BLaER1 (cell line): ENCODE measurements around the gene GRIP2.

Experiments
- H3K27ac ChIP-seq: shearing (Covaris generic); formaldehyde crosslinking; 2 replicates; pipeline ENCODE4 v1.8.1; 2022
- H3K27me3 ChIP-seq: shearing (Covaris generic); formaldehyde crosslinking; 2 replicates; pipeline ENCODE4 v1.8.1; 2022
- H3K36me3 ChIP-seq: shearing (Covaris generic); formaldehyde crosslinking; 2 replicates; pipeline ENCODE4 v1.8.1; 2022
- H3K4me1 ChIP-seq: shearing (Covaris generic); formaldehyde crosslinking; 2 replicates; pipeline ENCODE4 v1.8.1; 2022
- H3K4me2 ChIP-seq: shearing (Covaris generic); formaldehyde crosslinking; 2 replicates; pipeline ENCODE4 v1.8.1; 2022
- H3K4me3 ChIP-seq: shearing (Covaris generic); formaldehyde crosslinking; 2 replicates; pipeline ENCODE4 v1.8.1; 2022
- H3K9ac ChIP-seq: shearing (Covaris generic); formaldehyde crosslinking; 2 replicates; pipeline ENCODE4 v1.8.1; 2022
- H3K9me3 ChIP-seq: shearing (Covaris generic); formaldehyde crosslinking; 2 replicates; pipeline ENCODE4 v1.8.1; 2022
- H4K20me1 ChIP-seq: shearing (Covaris generic); formaldehyde crosslinking; 2 replicates; pipeline ENCODE4 v1.8.1; 2022
- Cebpa-rat ChIP-seq: shearing (Covaris generic); IDR thresholded peaks from 2 replicates; pipeline ENCODE4 v1.8.1; 2022

GRIP2 gene

GRCh38 chr3:14461748-14462324, 78.3 kb downstream of the GRIP2 start:
- peaks cover 92% of the 10 kb centered on the region for H3K36me3 ChIP-seq
- peak overlapping the region; percentile 19; the same call in 1 of the 2 replicates for H3K9ac ChIP-seq
- H3K27ac ChIP-seq = no peak overlapping the region
- TF ChIP-seq Cebpa-rat = no peak
- no peaks in the 10 kb centered on the region for H3K27me3 ChIP-seq
- peak overlapping the region; percentile 68 for H3K4me2 ChIP-seq
- H4K20me1 ChIP-seq = peaks cover 74% of the 10 kb centered on the region
- peaks cover 30% of the 10 kb centered on the region for H3K4me1 ChIP-seq
- no peak overlapping the region for H3K4me3 ChIP-seq
- H3K9me3 ChIP-seq = no peaks in the 10 kb centered on the region

GRCh38 chr3:14461006-14461747, 79.0 kb downstream of the GRIP2 start:
- H3K4me2 ChIP-seq = peak overlapping the region; percentile 68
- H3K27ac ChIP-seq = no peak overlapping the region
- 0 out of 2 replicates have a peak overlapping the region, but pooled peaks have one; percentile 19 for H3K9ac ChIP-seq

GRCh38 chr3:14460342-14461005, 79.7 kb downstream of the GRIP2 start:
- Histone ChIP-seq H3K4me3 (no peak overlapping the region), H4K20me1 (peaks cover 77% of the 10 kb centered on the region), H3K9ac (no peak overlapping the region), H3K27me3 (no peaks in the 10 kb centered on the region), H3K9me3 (no peaks in the 10 kb centered on the region), H3K27ac (no peak overlapping the region), H3K36me3 (peaks cover 96% of the 10 kb centered on the region), H3K4me2 (no peak overlapping the region), H3K4me1 (peaks cover 30% of the 10 kb centered on the region)
- no peak for TF ChIP-seq Cebpa-rat

More at GRCh38 chr3:14461006-14461747, 79.0 kb downstream of the GRIP2 start:
- Histone ChIP-seq H3K4me3 (no peak overlapping the region), H3K4me1 (peaks cover 30% of the 10 kb centered on the region), H3K36me3 (peaks cover 92% of the 10 kb centered on the region), H3K9me3 (no peaks in the 10 kb centered on the region), H4K20me1 (peaks cover 74% of the 10 kb centered on the region), H3K27me3 (no peaks in the 10 kb centered on the region)
- no peak for TF ChIP-seq Cebpa-rat

- Histone ChIP-seq H3K27me3 (no peaks in the 10 kb centered on the region), H4K20me1 (peaks cover 77% of the 10 kb centered on the region), H3K9ac (no peak overlapping the region), H3K36me3 (peaks cover 96% of the 10 kb centered on the region), H3K4me1 (peaks cover 30% of the 10 kb centered on the region), H3K4me3 (no peak overlapping the region), H3K9me3 (no peaks in the 10 kb centered on the region), H3K27ac (no peak overlapping the region), H3K4me2 (no peak overlapping the region)
- no peak for TF ChIP-seq Cebpa-rat
Observed at GRCh38 chr3:14459787-14460186, 80.4 kb downstream of the GRIP2 start.

- H3K36me3 ChIP-seq = peaks cover 96% of the 10 kb centered on the region
- no peak for TF ChIP-seq Cebpa-rat
- no peak overlapping the region for H3K9ac ChIP-seq
Observed at GRCh38 chr3:14459384-14459783, 80.8 kb downstream of the GRIP2 start.

GRCh38 chr3:14458434-14459275, 81.5 kb downstream of the GRIP2 start:
- H3K36me3 ChIP-seq = peaks cover 96% of the 10 kb centered on the region
- no peak for TF ChIP-seq Cebpa-rat
- no peak overlapping the region for H3K4me2 ChIP-seq
- H3K9me3 ChIP-seq = no peaks in the 10 kb centered on the region
- no peak overlapping the region for H3K9ac ChIP-seq
- peaks cover 27% of the 10 kb centered on the region for H3K4me1 ChIP-seq
- H3K27me3 ChIP-seq = no peaks in the 10 kb centered on the region
- no peak overlapping the region for H3K27ac ChIP-seq
- H3K4me3 ChIP-seq = no peak overlapping the region
- H4K20me1 ChIP-seq = peaks cover 77% of the 10 kb centered on the region

More at GRCh38 chr3:14459384-14459783, 80.8 kb downstream of the GRIP2 start:
- H3K4me3 ChIP-seq = no peak overlapping the region
- no peaks in the 10 kb centered on the region for H3K27me3 ChIP-seq
- H3K4me2 ChIP-seq = no peak overlapping the region
- peaks cover 77% of the 10 kb centered on the region for H4K20me1 ChIP-seq
- H3K9me3 ChIP-seq = no peaks in the 10 kb centered on the region
- H3K4me1 ChIP-seq = peaks cover 30% of the 10 kb centered on the region
- H3K27ac ChIP-seq = no peak overlapping the region

- H3K27me3 ChIP-seq = no peaks in the 10 kb centered on the region
- H3K9ac ChIP-seq = no peak overlapping the region
- no peak overlapping the region for H3K4me2 ChIP-seq
- no peak overlapping the region for H3K27ac ChIP-seq
- no peaks in the 10 kb centered on the region for H3K9me3 ChIP-seq
- peaks cover 96% of the 10 kb centered on the region for H3K36me3 ChIP-seq
- H3K4me1 ChIP-seq = peaks cover 20% of the 10 kb centered on the region
- no peak overlapping the region for H3K4me3 ChIP-seq
- peaks cover 70% of the 10 kb centered on the region for H4K20me1 ChIP-seq
- no peak for TF ChIP-seq Cebpa-rat
Observed at GRCh38 chr3:14457999-14458398, 82.1 kb downstream of the GRIP2 start.

GRCh38 chr3:14457481-14457880, 82.7 kb downstream of the GRIP2 start:
- no peaks in the 10 kb centered on the region for H3K9me3 ChIP-seq
- no peak overlapping the region for H3K27ac ChIP-seq
- H3K36me3 ChIP-seq = peaks cover 96% of the 10 kb centered on the region
- TF ChIP-seq Cebpa-rat = no peak
- H3K4me3 ChIP-seq = no peak overlapping the region
- H3K9ac ChIP-seq = no peak overlapping the region
- H3K27me3 ChIP-seq = no peaks in the 10 kb centered on the region
- H3K4me1 ChIP-seq = peaks cover 15% of the 10 kb centered on the region
- H3K4me2 ChIP-seq = no peak overlapping the region
- peaks cover 68% of the 10 kb centered on the region for H4K20me1 ChIP-seq

- no peak for TF ChIP-seq Cebpa-rat
- H3K4me1 ChIP-seq = peaks cover 8% of the 10 kb centered on the region
- H3K36me3 ChIP-seq = peaks cover 99% of the 10 kb centered on the region
Observed at GRCh38 chr3:14456794-14457193, 83.3 kb downstream of the GRIP2 start.

More at GRCh38 chr3:14456794-14457193, 83.3 kb downstream of the GRIP2 start:
- H3K9me3 ChIP-seq = no peaks in the 10 kb centered on the region
- no peak overlapping the region for H3K9ac ChIP-seq
- H4K20me1 ChIP-seq = peaks cover 68% of the 10 kb centered on the region
- H3K4me3 ChIP-seq = no peak overlapping the region
- H3K4me2 ChIP-seq = no peak overlapping the region
- H3K27me3 ChIP-seq = no peaks in the 10 kb centered on the region
- no peak overlapping the region for H3K27ac ChIP-seq
